ENCODE data around the gene ARHGEF12.

ARHGEF12 gene

DNA sequence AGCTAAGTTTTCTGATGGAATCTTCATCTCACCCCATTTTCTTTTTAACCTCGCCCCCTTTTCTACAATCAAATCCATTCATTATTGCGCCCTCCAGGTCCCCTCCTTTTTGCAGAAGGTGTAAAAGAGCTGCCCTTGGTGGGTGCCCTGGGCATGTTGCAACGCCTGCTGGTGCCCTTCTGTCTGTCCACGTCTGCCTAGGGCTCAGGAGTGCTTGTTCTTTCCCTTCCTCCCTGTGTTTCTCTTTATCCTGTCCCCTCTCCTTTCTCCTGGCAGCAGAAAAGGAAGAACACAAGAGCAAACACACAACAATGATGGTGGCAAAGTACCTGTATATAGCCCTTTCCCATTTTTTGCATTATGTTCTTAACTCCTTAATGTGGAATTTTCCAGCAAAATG, 17.3 kb upstream of the ARHGEF12 start:
- DNase-seq (ENCODE audit: low read depth): no peak

DNA sequence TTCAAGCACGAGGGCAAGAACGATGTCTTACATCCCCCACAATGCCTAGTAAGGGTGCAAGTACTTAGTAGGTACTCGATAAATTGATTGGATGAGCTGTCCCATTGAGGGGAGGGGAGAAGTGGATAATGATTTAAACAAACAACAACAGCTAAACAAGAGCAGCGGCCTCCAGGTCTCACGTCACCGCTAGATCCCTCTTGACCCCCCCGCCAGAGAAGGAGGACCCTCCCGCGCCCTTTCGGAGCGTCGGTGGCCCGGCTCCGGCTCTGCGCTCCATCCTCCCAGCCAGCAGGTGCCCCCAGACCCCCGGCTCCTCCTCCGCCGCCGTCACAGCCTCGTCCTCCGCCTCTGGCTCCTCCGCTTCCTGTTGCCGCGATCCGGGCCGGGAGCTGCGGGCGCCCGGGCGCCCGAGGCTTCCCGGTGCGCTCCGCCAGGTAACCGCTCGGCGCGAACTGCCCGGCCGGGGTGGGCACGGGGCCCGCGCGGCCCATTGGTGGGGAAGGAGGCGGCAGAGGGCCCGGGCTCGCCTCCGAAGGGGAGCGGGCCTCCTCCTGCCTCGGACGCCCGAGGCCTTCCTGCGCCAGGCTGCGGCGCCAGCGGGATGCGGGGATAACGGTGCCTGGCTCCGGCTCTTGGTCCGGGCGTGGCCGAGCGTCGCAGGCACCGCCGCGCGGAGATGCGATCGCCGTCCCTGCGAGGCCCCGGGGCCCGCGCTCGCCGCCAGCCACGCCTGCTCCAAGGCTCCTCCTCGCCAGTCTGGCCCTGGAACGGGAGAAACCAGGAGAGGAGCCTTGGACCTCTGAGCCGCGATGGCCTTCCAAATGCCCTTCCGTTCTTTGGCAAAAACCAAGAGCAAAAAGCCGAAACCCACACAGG, 11.0 kb upstream of the ARHGEF12 start, which contains the start of gene TLCD5:
Gene TLCD5 (plus strand): TSS at position 368 of the 879 bp plus-strand sequence. CDS start 2,143 bp downstream, outside the sequence.
- peak; percentile 78 for DNase-seq (ENCODE audit: low read depth)

DNA sequence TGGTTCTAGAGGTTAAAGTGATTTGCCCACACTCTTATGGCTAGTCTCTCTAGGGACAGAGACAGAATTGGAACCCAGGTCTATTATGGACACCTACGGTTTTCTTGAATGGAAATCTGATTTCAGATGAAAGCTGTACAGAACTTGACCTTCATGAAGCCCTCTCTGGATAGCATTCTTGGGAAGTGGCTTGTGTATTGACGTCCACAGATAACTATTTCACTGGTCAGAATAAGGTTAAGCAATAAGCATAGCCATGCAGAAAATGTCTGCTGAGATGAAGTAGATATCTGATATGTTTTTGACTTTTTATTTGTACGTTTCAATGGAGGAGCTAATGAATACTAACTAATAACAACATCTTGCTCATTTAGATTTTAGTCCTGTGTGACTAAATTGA, 10.0 kb upstream of the ARHGEF12 start:
- peak; percentile 95 for DNase-seq (ENCODE audit: low read depth)

DNA sequence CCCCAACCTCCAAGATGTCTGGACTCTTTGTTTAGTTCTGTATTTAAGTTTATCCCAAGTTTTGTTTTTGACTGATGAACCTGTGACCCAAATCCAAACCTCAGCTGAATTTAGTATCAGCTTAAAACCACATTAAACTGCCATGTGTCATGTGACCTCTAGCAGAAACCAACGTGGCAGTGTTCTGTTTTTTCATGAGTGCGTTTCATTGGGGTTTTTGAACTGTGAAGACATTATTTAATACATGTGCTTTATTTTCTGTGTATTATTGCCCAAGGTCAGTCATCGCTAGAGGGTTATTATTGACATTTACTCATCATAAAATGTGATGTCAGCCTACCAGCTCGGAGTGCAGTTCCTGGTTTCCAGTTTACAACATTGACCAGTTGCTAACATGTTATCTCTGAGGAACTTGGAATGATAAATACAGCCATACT, 9.3 kb upstream of the ARHGEF12 start:
- DNase-seq (ENCODE audit: low read depth): peak; percentile 81

DNA sequence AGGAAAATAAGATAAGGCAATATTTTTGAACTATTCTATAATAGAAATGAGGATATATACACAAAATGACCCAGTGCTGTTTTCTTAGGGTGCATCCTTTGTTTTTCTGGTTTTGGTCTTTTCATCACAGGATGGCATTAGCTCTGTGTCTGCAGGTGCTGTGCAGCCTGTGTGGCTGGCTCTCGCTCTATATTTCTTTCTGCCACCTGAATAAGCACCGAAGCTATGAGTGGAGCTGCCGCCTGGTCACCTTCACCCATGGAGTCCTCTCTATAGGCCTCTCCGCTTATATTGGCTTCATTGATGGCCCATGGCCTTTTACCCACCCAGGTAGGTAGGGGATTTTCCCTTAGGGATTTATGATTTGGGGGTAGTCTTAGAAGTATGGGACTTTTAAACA, 8.9 kb upstream of the ARHGEF12 start:
- no peak for DNase-seq (ENCODE audit: low read depth)

DNA sequence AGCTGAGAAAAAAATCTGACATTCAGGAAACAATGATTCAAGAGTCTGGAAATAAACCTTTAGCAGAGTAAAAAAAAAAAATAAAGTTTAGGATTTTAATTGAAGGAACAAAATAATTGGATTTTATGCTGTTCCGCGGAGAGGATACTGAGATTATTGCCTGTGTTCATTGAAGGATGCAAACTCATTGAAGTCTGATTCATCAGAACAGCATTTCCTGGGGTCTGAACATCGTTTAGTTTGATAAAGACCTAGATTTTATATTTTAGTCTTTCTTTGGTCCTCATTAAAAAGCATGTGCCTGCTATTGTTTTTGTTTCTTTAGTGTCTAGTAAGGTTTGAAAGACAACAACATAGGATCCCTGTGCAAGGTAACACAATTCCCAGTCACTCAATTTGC, 6.7 kb upstream of the ARHGEF12 start:
- DNase-seq (ENCODE audit: low read depth): peak; percentile 59

DNA sequence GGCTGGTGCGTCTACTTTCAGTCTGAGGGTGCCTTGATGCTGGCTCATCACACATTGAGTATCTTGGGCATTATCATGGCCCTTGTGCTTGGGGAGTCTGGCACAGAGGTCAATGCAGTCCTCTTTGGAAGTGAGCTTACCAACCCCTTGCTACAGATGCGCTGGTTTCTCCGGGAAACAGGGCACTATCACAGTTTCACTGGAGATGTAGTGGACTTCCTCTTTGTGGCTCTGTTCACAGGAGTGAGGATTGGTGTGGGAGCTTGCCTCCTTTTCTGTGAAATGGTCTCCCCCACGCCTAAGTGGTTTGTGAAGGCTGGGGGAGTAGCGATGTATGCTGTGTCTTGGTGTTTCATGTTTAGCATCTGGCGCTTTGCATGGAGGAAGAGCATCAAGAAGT, 6.2 kb upstream of the ARHGEF12 start:
- DNase-seq (ENCODE audit: low read depth): no peak

DNA sequence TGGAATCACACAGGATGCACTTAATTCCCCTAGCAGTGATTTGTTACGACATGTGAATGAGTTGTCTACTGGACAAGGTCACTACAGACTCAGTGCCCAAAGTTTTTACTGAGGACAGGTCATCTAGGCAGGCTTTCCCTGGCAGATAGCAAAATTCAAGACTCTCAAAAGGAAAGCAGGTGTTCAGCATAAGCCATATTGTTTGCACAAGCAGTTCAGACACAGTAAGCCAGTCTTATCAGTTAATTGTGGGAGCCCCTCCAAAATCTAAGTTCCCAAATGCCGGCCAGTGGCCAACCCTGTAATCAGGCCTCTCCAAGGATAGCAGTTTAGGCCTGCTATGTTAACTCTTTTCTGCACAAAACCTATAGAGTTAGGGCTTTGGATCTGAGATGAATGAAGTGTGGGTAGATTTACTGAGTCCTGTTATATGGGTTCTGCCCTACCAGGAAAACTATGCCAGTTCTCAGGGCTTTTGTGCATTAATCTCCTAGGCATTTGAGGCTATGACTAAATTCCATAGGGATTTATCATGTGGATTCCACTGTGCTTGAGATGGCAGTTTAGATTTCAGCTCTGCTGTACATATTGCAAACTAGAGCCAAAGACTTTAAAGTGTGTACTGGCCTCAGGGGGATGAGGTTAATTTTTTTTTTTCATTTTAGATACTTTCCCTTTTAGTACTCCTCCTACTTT, 4.8 kb upstream of the ARHGEF12 start:
- peak; percentile 85 for DNase-seq (ENCODE audit: low read depth)

DNA sequence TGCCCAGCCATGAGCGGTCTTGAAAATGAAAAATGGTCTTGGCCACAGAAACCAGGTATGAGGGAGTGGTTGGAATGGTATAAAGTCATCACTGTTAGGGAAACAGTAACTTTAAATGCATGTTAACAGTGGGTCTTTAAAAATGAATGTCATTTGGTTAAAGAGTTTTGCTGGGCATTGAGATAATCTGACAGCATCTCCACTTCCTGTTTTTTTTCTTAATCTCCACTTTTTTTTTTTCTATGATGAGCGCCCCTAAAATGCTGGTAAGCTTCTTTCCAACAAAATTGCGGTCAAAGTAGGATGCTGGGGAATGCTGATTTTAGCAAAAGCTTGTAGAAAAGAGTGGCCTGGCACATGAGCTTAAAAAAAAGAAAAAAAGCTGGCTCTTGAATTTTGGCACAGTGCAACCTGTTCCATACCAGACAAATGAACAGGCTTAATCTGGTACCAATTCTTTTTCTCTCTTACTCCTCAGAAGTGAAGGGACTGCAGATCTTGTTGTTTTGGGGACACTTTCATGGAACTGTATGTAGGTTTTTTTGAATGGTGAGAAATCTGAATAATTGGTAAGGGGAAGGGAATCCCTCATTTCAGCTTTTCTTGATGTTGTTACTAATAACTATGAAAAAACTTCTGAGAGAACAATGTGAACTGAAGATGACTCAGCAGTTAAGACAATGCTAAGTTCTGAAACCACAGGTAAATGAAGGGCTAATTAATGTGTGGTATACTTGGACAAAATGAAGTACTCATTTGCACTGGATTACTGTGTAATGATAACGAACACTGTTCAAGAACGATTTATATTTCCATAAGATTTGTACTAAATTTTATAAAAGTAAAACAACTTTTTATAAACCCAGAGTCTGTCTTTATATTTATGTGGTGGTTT, 3.1 kb upstream of the ARHGEF12 start:
- DNase-seq (ENCODE audit: low read depth): no peak

DNA sequence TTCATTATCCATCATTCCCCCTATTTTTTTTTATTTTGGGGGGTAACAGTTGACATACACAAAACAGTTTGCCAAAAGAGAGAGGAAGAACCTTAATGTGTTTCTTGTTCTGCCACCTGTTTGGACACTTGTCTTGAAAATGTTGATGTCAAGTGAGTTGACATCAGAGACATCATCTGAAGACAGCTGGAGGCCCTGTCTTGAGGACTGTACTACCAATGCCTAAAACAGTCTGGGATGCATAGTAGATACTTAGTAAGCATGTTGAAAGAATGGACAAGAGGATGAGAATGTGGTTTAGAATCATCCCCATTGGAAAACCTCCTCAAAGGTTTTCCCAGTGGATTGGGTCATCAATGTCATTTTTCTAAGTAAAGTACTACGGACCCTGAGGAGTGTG, 2.4 kb upstream of the ARHGEF12 start:
- no peak for DNase-seq (ENCODE audit: low read depth)

DNA sequence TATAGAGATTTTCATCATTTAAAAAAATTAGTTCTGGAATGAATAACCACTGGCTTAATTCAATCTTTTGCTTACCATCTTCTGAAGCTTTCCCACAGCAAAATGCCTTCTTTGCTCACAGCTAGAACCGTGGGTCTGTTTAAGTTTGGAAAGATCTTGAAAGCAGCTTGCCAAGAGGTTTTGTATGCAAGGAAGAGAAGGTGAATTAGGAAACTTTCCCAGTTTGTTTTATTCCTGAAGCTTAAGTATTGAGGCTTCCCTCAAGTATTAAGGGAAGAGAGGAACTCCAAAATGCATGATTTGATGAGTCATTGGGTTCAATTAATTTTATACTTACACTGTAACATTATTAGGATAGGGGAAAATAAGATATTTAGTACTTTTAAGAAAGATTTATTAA, 1.9 kb upstream of the ARHGEF12 start:
- DNase-seq (ENCODE audit: low read depth): no peak

DNA sequence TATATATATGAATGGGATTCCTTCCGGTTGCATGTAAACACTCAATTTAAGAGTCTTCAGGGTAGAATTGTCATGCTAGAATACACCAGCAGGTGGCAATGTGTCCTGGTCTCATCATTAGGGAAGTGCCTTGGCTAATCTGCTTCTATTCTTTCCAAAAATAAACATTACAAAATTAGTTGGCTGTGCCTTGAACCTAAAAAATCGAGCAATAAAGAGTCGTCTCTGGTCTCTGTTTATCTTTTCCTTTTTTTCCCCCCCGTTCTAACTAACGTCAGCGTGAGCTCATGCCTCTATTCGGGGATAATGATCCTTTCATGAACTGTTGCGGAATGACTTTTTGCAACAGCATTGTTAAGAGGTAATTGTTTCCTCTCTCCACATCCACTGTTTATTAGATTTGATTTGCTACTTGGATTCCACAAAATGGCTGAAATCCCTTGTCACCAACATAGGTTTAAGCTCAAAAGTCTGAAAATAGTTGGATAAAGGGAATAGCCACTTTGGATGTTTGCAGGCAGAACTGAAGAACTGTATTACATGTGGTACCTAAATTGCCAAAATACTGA, 1.2 kb upstream of the ARHGEF12 start:
- peak; percentile 92 for DNase-seq (ENCODE audit: low read depth)

DNA sequence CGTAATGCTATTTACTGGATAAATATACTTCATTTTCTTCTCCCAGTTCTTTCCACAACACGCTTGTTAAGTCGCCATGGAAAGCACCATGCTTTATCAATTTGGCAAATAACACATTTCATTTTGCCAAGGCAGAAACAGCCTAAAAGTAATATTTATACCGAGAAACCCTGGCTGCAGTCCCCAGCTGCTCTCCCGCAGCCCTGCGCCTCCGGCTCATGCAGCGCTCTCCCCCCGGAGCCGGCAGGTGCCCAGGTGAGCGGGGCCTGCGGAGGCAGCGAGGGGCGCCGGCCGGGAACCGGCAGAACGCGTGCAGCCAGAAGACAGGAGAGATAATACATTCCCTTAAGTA, 681 bp upstream of the ARHGEF12 start:
- peak; percentile 30 for DNase-seq (ENCODE audit: low read depth)

DNA sequence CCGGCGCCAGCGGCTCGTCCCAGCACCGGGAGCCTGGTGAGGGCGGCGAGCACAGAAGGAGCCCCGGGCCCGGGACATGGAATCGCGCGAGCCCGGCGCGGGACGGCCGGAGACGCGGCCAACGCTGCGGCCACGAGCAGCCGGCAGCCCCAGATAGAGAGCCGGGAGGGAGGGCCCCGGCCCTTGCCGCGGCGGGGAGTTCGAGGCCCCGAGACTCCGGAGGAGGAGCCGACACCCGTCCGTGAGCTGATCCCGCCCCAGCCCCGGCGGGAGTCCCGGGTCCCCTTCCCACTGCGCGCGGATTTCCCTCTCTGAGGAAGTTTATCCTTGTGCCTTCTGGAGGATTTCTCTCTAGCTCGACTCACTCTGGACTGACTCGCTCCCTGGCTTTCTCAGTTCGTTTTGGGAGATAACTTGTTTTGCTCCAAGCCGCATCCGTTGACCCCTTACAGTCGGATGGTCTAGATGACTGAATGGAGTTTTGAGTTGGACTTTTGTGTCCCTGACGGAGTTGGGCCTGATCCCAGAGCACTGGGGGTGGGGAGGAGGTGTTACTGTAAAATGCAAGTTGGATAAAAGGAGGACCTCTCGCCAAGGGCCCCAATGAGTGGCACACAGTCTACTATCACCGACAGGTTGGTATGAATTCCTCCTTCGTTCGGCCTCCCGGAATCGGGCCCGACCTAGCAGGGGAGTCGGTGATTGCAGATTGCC, 585 bp downstream of the ARHGEF12 start:
- DNase-seq (ENCODE audit: low read depth): peak; percentile 26

DNA sequence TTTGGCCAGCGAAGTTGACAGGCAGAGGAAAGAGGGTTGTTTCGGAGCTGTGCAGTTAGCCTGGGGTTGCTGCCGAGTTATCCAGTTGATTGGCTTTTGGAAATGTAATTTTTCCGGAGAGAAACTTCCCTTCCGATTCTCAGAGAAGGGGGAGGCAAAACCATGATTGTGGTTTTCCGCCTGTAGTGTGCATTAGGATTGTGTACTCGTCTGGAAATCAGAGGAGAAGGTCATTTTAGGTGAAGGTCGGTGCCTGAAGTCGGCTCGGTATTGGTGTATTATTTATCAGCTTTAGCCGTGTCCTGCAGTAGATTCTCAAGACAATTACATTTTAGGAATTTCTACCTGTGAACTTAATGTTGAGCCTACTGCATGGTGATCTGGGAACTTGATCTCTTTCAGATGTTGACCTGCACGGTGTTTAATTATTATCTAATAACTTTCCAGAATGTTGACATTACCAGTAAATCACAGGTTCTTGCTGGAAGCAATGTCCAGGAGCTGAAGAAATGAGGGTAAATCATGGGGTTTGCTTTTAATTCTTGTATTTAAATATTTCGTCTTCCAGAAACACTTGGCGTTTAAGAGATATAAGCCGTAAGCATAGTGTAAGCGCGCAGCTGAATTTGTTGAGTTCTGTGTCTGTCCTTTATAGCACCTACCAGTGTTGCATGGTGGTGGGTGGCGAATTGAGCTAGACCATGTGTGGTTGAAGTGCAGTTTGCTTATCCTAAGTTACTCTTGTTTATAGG, 1.3 kb downstream of the ARHGEF12 start:
- DNase-seq (ENCODE audit: low read depth): peak; percentile 30

DNA sequence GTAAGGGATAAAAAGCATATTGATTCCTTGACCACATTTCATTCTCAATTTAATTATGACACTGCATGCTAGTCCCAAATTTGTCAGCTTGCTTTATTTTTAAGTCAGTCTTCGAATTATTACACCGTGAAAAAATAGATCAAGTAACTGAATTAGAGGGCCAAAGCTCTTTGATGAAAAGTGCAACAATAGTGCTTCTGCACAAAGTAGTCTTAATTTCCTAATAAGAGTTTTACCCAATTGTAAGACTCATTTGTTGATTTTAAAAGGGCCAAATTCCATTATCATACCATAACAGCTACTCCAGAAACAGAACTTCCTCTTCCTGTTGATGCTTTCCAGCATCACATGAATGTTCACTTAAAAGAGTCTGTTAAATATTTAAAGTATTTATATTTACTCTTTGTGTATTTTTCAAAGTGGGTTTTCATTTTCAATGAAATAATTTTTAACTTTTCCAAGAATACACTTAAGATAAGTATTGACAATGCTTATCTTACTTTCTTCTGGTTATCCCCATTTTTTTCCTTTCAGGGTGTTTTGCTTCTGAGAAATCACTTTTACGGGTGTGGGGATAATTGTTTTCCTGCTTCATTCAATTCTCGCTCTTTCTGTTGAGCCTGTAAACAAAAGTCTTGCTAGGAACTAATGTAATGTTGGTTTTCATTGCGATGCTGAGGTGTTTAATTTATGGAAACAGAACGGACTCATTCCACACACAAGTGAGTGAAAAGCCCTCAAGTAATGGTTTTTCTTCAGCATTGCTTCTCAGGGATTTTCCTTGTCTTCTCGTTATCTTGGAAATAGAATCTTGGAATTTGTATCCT, 2.1 kb downstream of the ARHGEF12 start:
- peak; percentile 62 for DNase-seq (ENCODE audit: low read depth)

DNA sequence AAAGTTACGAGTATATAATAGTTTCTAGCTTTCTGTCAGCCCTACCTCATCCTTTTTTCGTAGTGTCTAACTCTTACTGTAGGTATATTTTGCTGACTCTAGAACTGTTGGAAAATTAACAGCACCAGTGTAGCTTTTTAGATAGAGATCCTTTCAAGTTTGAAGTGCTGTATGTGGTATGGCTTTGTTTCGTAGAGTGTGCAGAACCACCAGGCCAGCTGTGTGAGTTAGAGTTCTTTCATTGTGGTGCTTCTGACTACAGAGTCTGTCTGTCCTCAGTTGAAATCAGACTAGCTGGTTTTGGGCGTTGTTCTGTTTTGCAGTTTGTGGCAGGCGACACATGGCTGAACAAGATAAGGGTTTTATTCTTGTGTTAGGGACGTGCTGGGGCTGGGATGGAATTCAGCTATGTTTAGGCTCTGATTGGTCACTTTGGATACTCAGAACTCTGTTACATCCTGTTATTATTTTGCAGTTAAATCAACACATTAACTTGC, 3.2 kb downstream of the ARHGEF12 start:
- peak; percentile 53 for DNase-seq (ENCODE audit: low read depth)

DNA sequence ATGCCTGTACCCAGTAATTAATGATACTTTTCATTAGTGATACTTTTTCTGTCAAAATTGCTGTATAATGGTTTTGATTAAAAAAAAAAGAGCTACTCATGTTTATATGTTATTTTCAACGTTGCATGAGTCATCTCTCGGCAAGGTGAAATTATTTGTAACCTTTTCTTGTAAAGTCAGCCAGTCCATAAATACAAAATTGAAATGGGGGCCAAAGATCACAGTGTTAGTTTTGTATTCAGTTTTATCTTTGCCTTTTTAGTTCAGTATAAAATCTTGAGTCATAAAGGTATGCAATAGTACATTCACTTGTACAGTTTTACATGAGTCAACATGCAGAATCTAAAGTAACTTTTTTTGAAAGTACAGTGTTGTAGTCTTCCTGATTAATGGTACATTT, 4.3 kb downstream of the ARHGEF12 start:
- DNase-seq (ENCODE audit: low read depth): peak; percentile 47

DNA sequence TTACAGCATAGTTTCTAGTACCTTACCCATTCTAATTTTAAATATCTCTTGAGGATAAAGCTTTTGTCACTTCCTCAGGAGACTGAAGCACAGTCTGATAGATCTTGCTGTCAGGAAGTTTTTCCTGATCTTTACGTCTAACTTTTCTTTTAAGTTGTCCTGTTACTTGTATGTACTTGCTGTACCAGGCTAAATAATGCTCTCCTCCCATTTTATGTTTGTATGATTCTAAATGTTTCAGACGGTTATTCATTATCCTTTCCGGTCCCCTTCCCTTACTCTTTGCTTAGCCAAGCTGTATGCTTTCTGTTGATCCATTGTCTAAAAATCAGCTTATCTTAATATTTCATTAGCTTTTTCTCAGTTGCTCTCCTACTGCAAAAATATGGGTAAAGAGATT, 6.0 kb downstream of the ARHGEF12 start:
- no peak for DNase-seq (ENCODE audit: low read depth)
